GM18499 (cell line): ENCODE results near the gene RRAGA.
"Not testable (repeated sequence)": the region's sequence is repeated elsewhere in the genome, so short reads cannot be mapped to it uniquely, and the experiment has no call there.

Experiments used
- ATAC-seq: cut with Tn5 transposase; IDR thresholded peaks from one replicate; pipeline ENCODE4 v1.9.1; 2021; ENCODE audit warnings: moderate number of reproducible peaks; ENCODE audit not compliant: insufficient read depth, unreplicated experiment

Gene RRAGA

GRCh38 chr9:19048966-19049916 is at the start of gene RRAGA:
Gene RRAGA, plus strand, starts transcription at chr9:19049427. Its CDS starts 233 bp downstream, at chr9:19049660.
- ATAC-seq, result peak; percentile 95

GRCh38 chr9:19000133-19000532 is 49.1 kb upstream of the RRAGA start:
- no peak for ATAC-seq

- ATAC-seq, result no peak
These were observed 39.7 kb upstream of the RRAGA start for GRCh38 chr9:19009391-19009965.

- ATAC-seq, result no peak
These were observed 31.0 kb upstream of the RRAGA start for GRCh38 chr9:19018201-19018600.

GRCh38 chr9:19020886-19021455 is 28.3 kb upstream of the RRAGA start:
- ATAC-seq, result no peak

GRCh38 chr9:19021649-19022048 is 27.6 kb upstream of the RRAGA start:
- not testable (repeated sequence) for ATAC-seq

- ATAC-seq, result peak; percentile 60
These were observed 27.0 kb upstream of the RRAGA start for GRCh38 chr9:19022206-19022605.

GRCh38 chr9:19023078-19023477 is 26.1 kb upstream of the RRAGA start:
- ATAC-seq, result no peak

- ATAC-seq, result no peak
These were observed 22.9 kb upstream of the RRAGA start for GRCh38 chr9:19026375-19026774.

- no peak for ATAC-seq
These were observed 21.4 kb upstream of the RRAGA start for GRCh38 chr9:19027825-19028224.

- ATAC-seq, result no peak
These were observed 20.3 kb upstream of the RRAGA start for GRCh38 chr9:19028835-19029451.

GRCh38 chr9:19030899-19031298 is 18.3 kb upstream of the RRAGA start:
- no peak for ATAC-seq

GRCh38 chr9:19032406-19032805 is 16.8 kb upstream of the RRAGA start:
- ATAC-seq, result no peak

GRCh38 chr9:19033015-19033414 is 16.2 kb upstream of the RRAGA start, which contains the start of gene SAXO1:
Gene SAXO1, minus strand, starts transcription at chr9:19033209. Its CDS starts 301 bp downstream, at chr9:19032908.
- ATAC-seq, result no peak

- no peak for ATAC-seq
These were observed 12.6 kb upstream of the RRAGA start for GRCh38 chr9:19036611-19037010.

GRCh38 chr9:19049917-19050636 is 850 bp downstream of the RRAGA start:
- no peak for ATAC-seq

- no peak for ATAC-seq
These were observed 1.7 kb downstream of the RRAGA start for GRCh38 chr9:19050637-19051591.

GRCh38 chr9:19057033-19057432 is 7.8 kb downstream of the RRAGA start:
- ATAC-seq, result no peak

GRCh38 chr9:19074229-19074628 is 25.0 kb downstream of the RRAGA start:
- ATAC-seq, result no peak
